Tracheal epithelial cell (primary cell): ENCODE data around the gene CNNM4. TPM values are rescaled to one million over a fixed set of nuclear protein-coding genes. Genes with fewer than 3 reads are reported as not detected.

Experiments used
- total RNA-seq: library from RNA; depleted of rRNA; stranded (reverse); fragments of >200 nt; gene quantifications from 2 replicates; pipeline ENCODE4 v1.2.1, GENCODE V29; 2014

CNNM4 gene
- total RNA-seq = 3.1 and 4.3 TPM in 2 replicates

GRCh38 chr2:96760036-96760985 is at the start of gene CNNM4:
CNNM4 (plus strand) TSS chr2:96760902; CDS start chr2:96761000, 98 bp downstream.

GRCh38 chr2:96739633-96740428 is 20.9 kb upstream of the CNNM4 start, which contains the start of gene LMAN2L:
LMAN2L (minus strand) TSS chr2:96740064; CDS start chr2:96740040, 24 bp downstream.

GRCh38 chr2:96816127-96816835 is 55.6 kb downstream of the CNNM4 start, which contains the start of gene CNNM3:
CNNM3 (plus strand) TSS chr2:96816268; CDS start chr2:96816278, 10 bp downstream.

GRCh38 chr2:96843538-96844268 is 83.0 kb downstream of the CNNM4 start, which contains the start of gene ANKRD23:
ANKRD23 (minus strand) TSS chr2:96844021; CDS start chr2:96843992, 29 bp downstream.

GRCh38 chr2:96857667-96858372 is 97.1 kb downstream of the CNNM4 start, which contains the start of gene ANKRD39:
ANKRD39 (minus strand) TSS chr2:96858016; CDS start chr2:96857987, 29 bp downstream.

Other genes starting within 250 kb of the CNNM4 start
- gene ARID5A, start 224.2 kb upstream of the CNNM4 start, total RNA-seq = 3.2 and 4.1 TPM in 2 replicates
- gene KANSL3, start 122.6 kb upstream of the CNNM4 start, total RNA-seq = 16.1 and 23.9 TPM in 2 replicates
- under 0.01 TPM in 2 replicates for gene FER1L5, start 118.1 kb upstream of the CNNM4 start, total RNA-seq
- 14.3 and 17.4 TPM in 2 replicates for gene LMAN2L, start 20.8 kb upstream of the CNNM4 start, total RNA-seq
- gene CNNM3, start 55.4 kb downstream of the CNNM4 start, total RNA-seq = 4.3 and 7.2 TPM in 2 replicates
- gene ANKRD23, start 83.1 kb downstream of the CNNM4 start, total RNA-seq = 0.48 and 2.1 TPM in 2 replicates
- 4.1 and 5.1 TPM in 2 replicates for gene ANKRD39, start 97.1 kb downstream of the CNNM4 start, total RNA-seq
- 9.6 and 17.8 TPM in 2 replicates for gene SEMA4C, start 109.2 kb downstream of the CNNM4 start, total RNA-seq
- gene FAM178B, start 225.7 kb downstream of the CNNM4 start, total RNA-seq = not detected in 2 replicates